HepG2 (cell line): ENCODE data around the gene UBE2Q2. TPM values are rescaled to one million over a fixed set of nuclear protein-coding genes. Genes with fewer than 3 reads are reported as not detected.
A peak's percentile ranks its signal among the peaks of the same experiment; 100 is the strongest.

ENCODE experiments used
- ARID2 ChIP-seq: sonication (generic); formaldehyde crosslinking; IDR thresholded peaks from 2 replicates; pipeline ENCODE4 v1.8.1; 2022; ENCODE audit warnings: mild to moderate bottlenecking, missing genetic modification reagents, borderline replicate concordance
- CHCHD3 ChIP-seq: sonication (generic); formaldehyde crosslinking; IDR thresholded peaks from 2 replicates; pipeline ENCODE4 v1.8.0; 2022; ENCODE audit warnings: mild to moderate bottlenecking, missing genetic modification reagents, moderate library complexity
- FOXC1 ChIP-seq: sonication (generic); formaldehyde crosslinking; IDR thresholded peaks from 2 replicates; pipeline ENCODE4 v1.8.0; 2022; ENCODE audit warnings: mild to moderate bottlenecking, missing genetic modification reagents, borderline replicate concordance
- GRHL1 ChIP-seq: sonication (generic); formaldehyde crosslinking; conservative IDR thresholded peaks from 2 replicates; pipeline ENCODE4 v1.8.0; 2022; ENCODE audit warnings: missing genetic modification reagents
- MBD4 ChIP-seq: IDR thresholded peaks from 2 replicates; pipeline ENCODE4 v1.6.1; 2012; ENCODE audit warnings: low read length, inconsistent platforms, borderline replicate concordance
- MXI1 ChIP-seq: IDR thresholded peaks from 3 replicates; pipeline ENCODE4 v1.6.1; 2012; ENCODE audit warnings: low read depth, low read length, inconsistent platforms, borderline replicate concordance
- PAXIP1 ChIP-seq: sonication (generic); formaldehyde crosslinking; conservative IDR thresholded peaks from 2 replicates; pipeline ENCODE4 v1.4.0; 2020; ENCODE audit warnings: mild to moderate bottlenecking, missing genetic modification reagents, moderate library complexity
- PBX3 ChIP-seq: sonication (generic); formaldehyde crosslinking; IDR thresholded peaks from 2 replicates; pipeline ENCODE4 v1.8.1; 2023; ENCODE audit warnings: missing genetic modification reagents, inconsistent platforms, borderline replicate concordance
- RFXAP ChIP-seq: sonication (generic); formaldehyde crosslinking; IDR thresholded peaks from 2 replicates; pipeline ENCODE4 v1.4.0; 2020; ENCODE audit warnings: missing genetic modification reagents, borderline replicate concordance
- SNAPC2 ChIP-seq: sonication (generic); formaldehyde crosslinking; IDR thresholded peaks from 2 replicates; pipeline ENCODE4 v1.8.1; 2022; ENCODE audit warnings: mild to moderate bottlenecking, missing genetic modification reagents
- SNAPC5 ChIP-seq: sonication (generic); formaldehyde crosslinking; IDR thresholded peaks from 2 replicates; pipeline ENCODE4 v1.8.1; 2023; ENCODE audit warnings: mild to moderate bottlenecking, missing genetic modification reagents, borderline replicate concordance
- ZNF12 ChIP-seq: sonication (generic); formaldehyde crosslinking; IDR thresholded peaks from 2 replicates; pipeline ENCODE4 v1.5.0; 2020; ENCODE audit warnings: missing genetic modification reagents
- ZNF3 ChIP-seq: IDR thresholded peaks from 2 replicates; pipeline ENCODE4 v1.7.0; 2017; ENCODE audit warnings: inconsistent platforms
- ZNF441 ChIP-seq: sonication (generic); formaldehyde crosslinking; IDR thresholded peaks from 2 replicates; pipeline ENCODE4 v1.7.0; 2021; ENCODE audit warnings: missing genetic modification reagents, borderline replicate concordance
- ZNF550 ChIP-seq: sonication (generic); formaldehyde crosslinking; IDR thresholded peaks from 2 replicates; pipeline ENCODE4 v1.4.0; 2020; ENCODE audit warnings: mild to moderate bottlenecking, missing genetic modification reagents, borderline replicate concordance
- ZNF558 ChIP-seq: sonication (generic); formaldehyde crosslinking; IDR thresholded peaks from 2 replicates; pipeline ENCODE4 v1.9.0; 2022; ENCODE audit warnings: mild to moderate bottlenecking, missing genetic modification reagents, borderline replicate concordance
- ZNF605 ChIP-seq: sonication (generic); formaldehyde crosslinking; IDR thresholded peaks from 2 replicates; pipeline ENCODE4 v1.8.0; 2022; ENCODE audit warnings: mild to moderate bottlenecking, missing genetic modification reagents
- polyA plus RNA-seq, 8 experiments: library from polyadenylated mRNA; depleted of rRNA in 3 of 8; stranded (reverse) in 7 of 8; unstranded in 1 of 8; fragments of >200 nt; fragmentation: Illumina TruSeq in 4 of 8; extraction: Trizol in 4 of 8; gene quantifications; 2 replicates each; pipeline versions ENCODE4 v1.2.1 to v1.2.3, GENCODE V29; 2011 to 2016; ENCODE audit warnings: low read depth in 4 of 8, missing spikeins in 1 of 8, mixed read lengths in 1 of 8; ENCODE audit not compliant: insufficient read depth in 1 of 8
- total RNA-seq, 5 experiments: library from RNA; depleted of rRNA; stranded (reverse); fragments of >200 nt; fragmentation: Illumina TruSeq; extraction: Trizol; gene quantifications; 2 replicates each; pipeline ENCODE4 v1.2.3, GENCODE V29; 2016; ENCODE audit warnings: low read depth in 1 of 5

Gene UBE2Q2
- total and polyA plus RNA-seq, 2 of the 13 experiments (the other 11 are each of a cell fraction or from before 2014, with no cell fraction given) = 10.6 to 20.4 TPM

- TF ChIP-seq ARID2 (CRISPR knock-in tag) (peak; percentile 56), FOXC1 (peak; percentile 64; the same call in 1 of the 2 replicates), MBD4 (no peak), RFXAP (CRISPR knock-in tag) (no peak), ZNF12 (CRISPR knock-in tag) (0 out of 2 replicates have a peak, but pooled peaks have one; percentile 15), ZNF441 (CRISPR knock-in tag) (peak; percentile 36; the same call in 1 of the 2 replicates), ZNF3 (CRISPR knock-in tag) (peak; percentile 44; the same call in 1 of the 2 replicates), SNAPC5 (CRISPR knock-in tag) (0 out of 2 replicates have a peak, but pooled peaks have one; percentile 13), PAXIP1 (0 out of 2 replicates have a peak, but pooled peaks have one; percentile 10), ZNF605 (peak; percentile 71; the same call in 1 of the 2 replicates), SNAPC2 (CRISPR knock-in tag) (peak; percentile 46; the same call in 1 of the 2 replicates), MXI1 (0 out of 3 replicates have a peak, but pooled peaks have one; percentile 8), ZNF558 (CRISPR knock-in tag) (no peak), PBX3 (CRISPR knock-in tag) (no peak), GRHL1 (no peak), ZNF550 (CRISPR knock-in tag) (no peak), CHCHD3 (CRISPR knock-in tag) (peak; percentile 61; the same call in 1 of the 2 replicates)
These were observed 683 bp downstream of the UBE2Q2 start (continued) for GRCh38 chr15:75843678-75844581.
